SK-N-MC (cell line): ENCODE results near the gene SLBP.

ENCODE experiments used
- EZH2 ChIP-seq: fragments of 200-600 bp; sonication (generic); IDR thresholded peaks from one replicate; pipeline ENCODE4 v1.6.1; 2017; ENCODE audit warnings: antibody characterized with exemption
- POLR2AphosphoS5 ChIP-seq: IDR thresholded peaks from 2 replicates; pipeline ENCODE4 v1.6.1; 2012; ENCODE audit warnings: mild to moderate bottlenecking, low read depth, low read length, borderline replicate concordance

GRCh38 chr4:1655676-1656075 lies 56.4 kb downstream of the SLBP start:
- TF ChIP-seq POLR2AphosphoS5 (no peak), EZH2 (no peak)
